Omental fat pad (tissue), 4 donors: ENCODE results near the gene TNPO1. TPM values are rescaled to one million over a fixed set of nuclear protein-coding genes. Genes with fewer than 3 reads are reported as not detected.

Experiments used
- ATAC-seq: fragments of 150-250 bp; one replicate; pipeline ENCODE4 v1.9.1; 2016; ENCODE audit warnings: mild to moderate bottlenecking, moderate library complexity; ENCODE audit not compliant: low FRiP score
- DNase-seq: peaks from one replicate; pipeline ENCODE4 v3.0.0-alpha.2; 2019; ENCODE audit warnings: low spot score
- CTCF ChIP-seq, 3 donors: fragments of 450-650 bp; IDR thresholded peaks; one replicate each; pipeline ENCODE4 v1.5.1; 2016 to 2017; ENCODE audit warnings: antibody characterized with exemption in 3 of 3, mild to moderate bottlenecking in 3 of 3, moderate library complexity in 2 of 3
- total RNA-seq, 4 donors: library from RNA; depleted of rRNA; stranded (reverse); fragments of >200 nt; gene quantifications; one replicate each; pipeline ENCODE4 v1.1.0, GENCODE V29; 2016

Gene TNPO1
- 100 to 1,000 TPM in 2 of 4 donors, 10 to 100 TPM in 2; 74.6 to 123 (median 99.6) TPM for total RNA-seq

- no peak for TF ChIP-seq CTCF (IDR thresholded peaks at IDR 0.05)
- ATAC-seq, result peak; percentile 95
- peak; percentile 68 for DNase-seq
Measured at GRCh38 chr5:72816284-72817075, at the start of gene TNPO1. TSS of gene TNPO1 (plus strand) at chr5:72816661. CDS start at chr5:72816738, 77 bp downstream.

- no peak for TF ChIP-seq CTCF (IDR thresholded peaks at IDR 0.05)
- ATAC-seq, result no peak
- no peak for DNase-seq
Measured at GRCh38 chr5:72767289-72768010, 49.0 kb upstream of the TNPO1 start.

- TF ChIP-seq CTCF (IDR thresholded peaks at IDR 0.05), result no peak
- ATAC-seq (no peak), DNase-seq (no peak)
Measured at GRCh38 chr5:72770266-72770665, 46.2 kb upstream of the TNPO1 start.

- no peak for ATAC-seq
- TF ChIP-seq CTCF (IDR thresholded peaks at IDR 0.05), result no peak
- no peak for DNase-seq
Measured at GRCh38 chr5:72776684-72777083, 39.8 kb upstream of the TNPO1 start.

GRCh38 chr5:72779520-72779919, 36.9 kb upstream of the TNPO1 start:
- ATAC-seq, result no peak
- DNase-seq, result no peak
- TF ChIP-seq CTCF (IDR thresholded peaks at IDR 0.05), result no peak

GRCh38 chr5:72783354-72783753, 33.1 kb upstream of the TNPO1 start:
- DNase-seq (no peak), ATAC-seq (no peak)
- TF ChIP-seq CTCF (IDR thresholded peaks at IDR 0.05), result no peak
